Neural cell (in vitro differentiated cells): ENCODE results near the gene DNAH17. TPM values are rescaled to one million over a fixed set of nuclear protein-coding genes. Genes with fewer than 3 reads are reported as not detected.

Source experiments
- H2AFZ ChIP-seq: fragments of 200-600, 300-800 bp; sonication (generic), shearing (Covaris generic); 2 replicates; pipeline ENCODE4 v1.6.0; 2014; ENCODE audit warnings: low read depth, mild to moderate bottlenecking, antibody characterized with exemption, low read length, moderate library complexity
- H3F3A ChIP-seq: fragments of 200-600 bp; shearing (Covaris generic); 2 replicates; pipeline ENCODE4 v1.6.1; 2016; ENCODE audit warnings: mild to moderate bottlenecking, moderate library complexity, mixed read lengths, antibody characterized with exemption, low read length; ENCODE audit not compliant: insufficient read depth, poor library complexity, severe bottlenecking
- H3K27ac ChIP-seq: fragments of 200-600, 300-800 bp; sonication (generic), shearing (Covaris generic); 2 replicates; pipeline ENCODE4 v1.5.1; 2014; ENCODE audit warnings: mild to moderate bottlenecking, low read length, moderate library complexity
- H3K27me3 ChIP-seq: fragments of 300-800, 200-600 bp; sonication (generic), shearing (Covaris generic); 2 replicates; pipeline ENCODE4 v1.6.0; 2014; ENCODE audit warnings: mild to moderate bottlenecking, low read depth, low read length, moderate library complexity; ENCODE audit not compliant: insufficient read depth
- H3K36me3 ChIP-seq: fragments of 300-800, 200-600 bp; sonication (generic), shearing (Covaris generic); 2 replicates; pipeline ENCODE4 v1.5.1; 2014; ENCODE audit warnings: mild to moderate bottlenecking, antibody characterized with exemption, low read length, moderate library complexity; ENCODE audit not compliant: insufficient read depth
- H3K4me2 ChIP-seq: fragments of 300-800, 200-600 bp; sonication (generic), shearing (Covaris generic); 2 replicates; pipeline ENCODE4 v1.6.0; 2014; ENCODE audit warnings: mild to moderate bottlenecking, low read length
- H3K4me3 ChIP-seq: fragments of 300-800, 200-600 bp; sonication (generic), shearing (Covaris generic); 2 replicates; pipeline ENCODE4 v1.5.1; 2014; ENCODE audit warnings: mild to moderate bottlenecking, low read length, moderate library complexity
- H3K79me2 ChIP-seq: fragments of 200-600 bp; shearing (Covaris generic); replicated peaks from 2 replicates; pipeline ENCODE4 v1.6.0; 2014; ENCODE audit warnings: mild to moderate bottlenecking, low read length, moderate library complexity; ENCODE audit not compliant: insufficient read depth
- H3K9ac ChIP-seq: fragments of 300-800, 200-600 bp; sonication (generic), shearing (Covaris generic); 2 replicates; pipeline ENCODE4 v1.6.1; 2016; ENCODE audit warnings: mild to moderate bottlenecking, low read length, mixed read lengths
- H3K9me2 ChIP-seq: fragments of 200-600 bp; shearing (Covaris generic); 2 replicates; pipeline ENCODE4 v1.6.1; 2016; ENCODE audit warnings: mild to moderate bottlenecking, low read length, mixed read lengths; ENCODE audit not compliant: insufficient read depth
- H3K9me3 ChIP-seq: fragments of 200-600, 300-800 bp; sonication (generic), shearing (Covaris generic); 2 replicates; pipeline ENCODE4 v1.6.1; 2016; ENCODE audit warnings: mild to moderate bottlenecking, mixed run types, low read length, moderate library complexity, mixed read lengths
- H4K20me1 ChIP-seq: fragments of 200-600 bp; shearing (Covaris generic); 2 replicates; pipeline ENCODE4 v1.6.1; 2016; ENCODE audit warnings: mild to moderate bottlenecking, mixed run types; ENCODE audit not compliant: insufficient read depth
- EP300 ChIP-seq: fragments of 450-650 bp; conservative IDR thresholded peaks from 2 replicates; pipeline ENCODE4 v1.6.1; 2014; ENCODE audit warnings: antibody characterized with exemption, mild to moderate bottlenecking, moderate library complexity; ENCODE audit not compliant: poor library complexity, severe bottlenecking
- EZH2 ChIP-seq: fragments of 200-600, 300-800 bp; shearing (Covaris generic), sonication (generic); IDR thresholded peaks from 2 replicates; pipeline ENCODE4 v1.6.1; 2014; ENCODE audit warnings: antibody characterized with exemption, low read length, borderline replicate concordance, mild to moderate bottlenecking; ENCODE audit not compliant: insufficient read depth, poor library complexity, severe bottlenecking
- MXI1 ChIP-seq: fragments of 450-650 bp; conservative IDR thresholded peaks from 2 replicates; pipeline ENCODE4 v1.6.1; 2014; ENCODE audit warnings: antibody characterized with exemption, mild to moderate bottlenecking; ENCODE audit not compliant: poor library complexity, severe bottlenecking
- POLR2AphosphoS5 ChIP-seq: IDR thresholded peaks from 2 replicates; pipeline ENCODE4 v1.6.1; 2012
- RAD21 ChIP-seq: fragments of 450-650 bp; conservative IDR thresholded peaks from 2 replicates; pipeline ENCODE4 v1.6.1; 2014; ENCODE audit warnings: antibody characterized with exemption, mild to moderate bottlenecking, moderate library complexity
- SMC3 ChIP-seq: fragments of 450-650 bp; conservative IDR thresholded peaks from 2 replicates; pipeline ENCODE4 v1.6.1; 2014; ENCODE audit warnings: antibody characterized with exemption, mild to moderate bottlenecking, moderate library complexity; ENCODE audit not compliant: poor library complexity
- TAF1 ChIP-seq: IDR thresholded peaks from 2 replicates; pipeline ENCODE4 v1.6.1; 2012; ENCODE audit warnings: low read depth
- polyA plus RNA-seq: library from polyadenylated mRNA; depleted of rRNA; stranded (reverse); fragments of >200 nt; gene quantifications from 2 replicates; pipeline ENCODE4 v1.2.3, GENCODE V29; 2014
- TF ChIP-seq, protein P1 (sequence below): IDR thresholded peaks from 2 replicates; pipeline ENCODE4 v1.6.1; 2012; ENCODE audit warnings: borderline replicate concordance
- TF ChIP-seq, protein P2 (sequence below): fragments of 450-650 bp; IDR thresholded peaks from 2 replicates; pipeline ENCODE4 v1.5.1; 2014; ENCODE audit warnings: antibody characterized with exemption, mild to moderate bottlenecking, moderate library complexity; ENCODE audit not compliant: poor library complexity, severe bottlenecking

Gene DNAH17
- polyA plus RNA-seq, 1 donor from 2014 or later = not detected

DNA sequence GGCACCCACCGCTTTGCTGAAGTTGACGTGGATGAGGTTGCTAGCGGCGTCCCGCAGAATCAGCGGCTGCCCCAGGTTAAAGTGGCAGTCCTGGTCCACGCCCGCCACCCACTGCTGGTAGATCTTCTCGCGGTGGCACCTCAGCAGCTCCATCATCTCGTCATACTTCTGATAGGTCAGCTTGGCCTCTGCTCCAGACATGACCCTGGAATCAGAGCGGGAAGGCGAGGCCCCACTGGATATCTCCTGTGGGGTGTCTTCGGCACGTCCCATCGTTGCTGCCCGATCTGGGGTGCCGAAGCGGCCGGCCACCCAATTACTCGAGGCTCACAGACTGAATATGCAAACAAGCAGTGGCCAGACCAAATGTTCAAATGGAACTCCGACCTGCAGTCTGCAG is 16.5 kb downstream of the DNAH17 start:
- Histone ChIP-seq H3K9ac (no peak overlapping the region), H3K27ac (no peak overlapping the region), H3K79me2 (no peaks in the 10 kb centered on the region), H3K9me3 (no peaks in the 10 kb centered on the region), H3F3A (no peaks in the 10 kb centered on the region), H3K4me3 (no peak overlapping the region), H2AFZ (no peak overlapping the region), H3K36me3 (no peaks in the 10 kb centered on the region), H4K20me1 (no peaks in the 10 kb centered on the region), H3K4me2 (no peak overlapping the region), H3K9me2 (no peaks in the 10 kb centered on the region), H3K27me3 (no peaks in the 10 kb centered on the region)
- TF ChIP-seq MXI1 (no peak), EP300 (no peak), SMC3 (no peak), EZH2 (no peak), RAD21 (no peak), POLR2AphosphoS5 (no peak), TAF1 (no peak)
- TF ChIP-seq, protein P1, sequence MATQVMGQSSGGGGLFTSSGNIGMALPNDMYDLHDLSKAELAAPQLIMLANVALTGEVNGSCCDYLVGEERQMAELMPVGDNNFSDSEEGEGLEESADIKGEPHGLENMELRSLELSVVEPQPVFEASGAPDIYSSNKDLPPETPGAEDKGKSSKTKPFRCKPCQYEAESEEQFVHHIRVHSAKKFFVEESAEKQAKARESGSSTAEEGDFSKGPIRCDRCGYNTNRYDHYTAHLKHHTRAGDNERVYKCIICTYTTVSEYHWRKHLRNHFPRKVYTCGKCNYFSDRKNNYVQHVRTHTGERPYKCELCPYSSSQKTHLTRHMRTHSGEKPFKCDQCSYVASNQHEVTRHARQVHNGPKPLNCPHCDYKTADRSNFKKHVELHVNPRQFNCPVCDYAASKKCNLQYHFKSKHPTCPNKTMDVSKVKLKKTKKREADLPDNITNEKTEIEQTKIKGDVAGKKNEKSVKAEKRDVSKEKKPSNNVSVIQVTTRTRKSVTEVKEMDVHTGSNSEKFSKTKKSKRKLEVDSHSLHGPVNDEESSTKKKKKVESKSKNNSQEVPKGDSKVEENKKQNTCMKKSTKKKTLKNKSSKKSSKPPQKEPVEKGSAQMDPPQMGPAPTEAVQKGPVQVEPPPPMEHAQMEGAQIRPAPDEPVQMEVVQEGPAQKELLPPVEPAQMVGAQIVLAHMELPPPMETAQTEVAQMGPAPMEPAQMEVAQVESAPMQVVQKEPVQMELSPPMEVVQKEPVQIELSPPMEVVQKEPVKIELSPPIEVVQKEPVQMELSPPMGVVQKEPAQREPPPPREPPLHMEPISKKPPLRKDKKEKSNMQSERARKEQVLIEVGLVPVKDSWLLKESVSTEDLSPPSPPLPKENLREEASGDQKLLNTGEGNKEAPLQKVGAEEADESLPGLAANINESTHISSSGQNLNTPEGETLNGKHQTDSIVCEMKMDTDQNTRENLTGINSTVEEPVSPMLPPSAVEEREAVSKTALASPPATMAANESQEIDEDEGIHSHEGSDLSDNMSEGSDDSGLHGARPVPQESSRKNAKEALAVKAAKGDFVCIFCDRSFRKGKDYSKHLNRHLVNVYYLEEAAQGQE = no peak
- TF ChIP-seq, protein P2, sequence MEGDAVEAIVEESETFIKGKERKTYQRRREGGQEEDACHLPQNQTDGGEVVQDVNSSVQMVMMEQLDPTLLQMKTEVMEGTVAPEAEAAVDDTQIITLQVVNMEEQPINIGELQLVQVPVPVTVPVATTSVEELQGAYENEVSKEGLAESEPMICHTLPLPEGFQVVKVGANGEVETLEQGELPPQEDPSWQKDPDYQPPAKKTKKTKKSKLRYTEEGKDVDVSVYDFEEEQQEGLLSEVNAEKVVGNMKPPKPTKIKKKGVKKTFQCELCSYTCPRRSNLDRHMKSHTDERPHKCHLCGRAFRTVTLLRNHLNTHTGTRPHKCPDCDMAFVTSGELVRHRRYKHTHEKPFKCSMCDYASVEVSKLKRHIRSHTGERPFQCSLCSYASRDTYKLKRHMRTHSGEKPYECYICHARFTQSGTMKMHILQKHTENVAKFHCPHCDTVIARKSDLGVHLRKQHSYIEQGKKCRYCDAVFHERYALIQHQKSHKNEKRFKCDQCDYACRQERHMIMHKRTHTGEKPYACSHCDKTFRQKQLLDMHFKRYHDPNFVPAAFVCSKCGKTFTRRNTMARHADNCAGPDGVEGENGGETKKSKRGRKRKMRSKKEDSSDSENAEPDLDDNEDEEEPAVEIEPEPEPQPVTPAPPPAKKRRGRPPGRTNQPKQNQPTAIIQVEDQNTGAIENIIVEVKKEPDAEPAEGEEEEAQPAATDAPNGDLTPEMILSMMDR = no peak

DNA sequence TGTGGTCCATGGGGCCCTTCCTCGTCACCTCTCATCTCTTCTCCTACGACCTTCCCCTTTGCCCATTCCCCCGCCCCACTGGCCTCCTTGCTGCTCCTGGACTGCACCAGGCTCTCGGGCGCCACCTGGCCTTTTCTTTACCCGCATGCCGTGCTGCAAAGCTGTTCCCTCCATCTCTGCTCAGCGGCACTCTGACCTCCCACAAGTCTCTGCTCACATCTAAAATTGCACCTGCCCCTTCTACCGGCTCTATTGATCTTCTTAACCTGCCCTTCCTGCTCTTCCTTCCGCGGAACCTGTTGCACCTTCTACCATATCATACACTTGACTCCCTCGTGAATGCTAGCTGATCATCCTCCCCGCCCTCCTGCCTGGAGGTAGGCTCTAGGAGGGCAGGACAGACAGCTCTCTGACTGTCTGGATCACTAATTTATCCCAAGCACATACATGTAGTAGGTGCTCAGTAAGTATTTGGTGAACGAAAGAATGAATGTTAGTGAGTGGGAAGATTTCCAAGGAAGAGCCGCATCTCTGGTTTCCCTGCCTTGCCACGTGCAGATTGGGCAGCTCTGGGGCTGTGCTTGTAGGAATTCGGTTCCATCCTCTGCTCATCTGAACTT is 17.3 kb downstream of the DNAH17 start:
- TF ChIP-seq EZH2 = no peak
- TF ChIP-seq EP300 = no peak
- TF ChIP-seq RAD21 = no peak
- no peak for TF ChIP-seq TAF1
- TF ChIP-seq, protein P1 = no peak
- TF ChIP-seq SMC3 = no peak
- TF ChIP-seq, protein P2 = no peak
- no peak for TF ChIP-seq MXI1
- TF ChIP-seq POLR2AphosphoS5 = no peak
- H3K4me3 ChIP-seq = no peak overlapping the region
- H3K36me3 ChIP-seq = no peaks in the 10 kb centered on the region
- H3K9me3 ChIP-seq = no peaks in the 10 kb centered on the region
- no peak overlapping the region for H3K9ac ChIP-seq
- no peaks in the 10 kb centered on the region for H3F3A ChIP-seq
- H3K79me2 ChIP-seq = no peaks in the 10 kb centered on the region
- H4K20me1 ChIP-seq = no peaks in the 10 kb centered on the region
- H3K27ac ChIP-seq = no peak overlapping the region
- H2AFZ ChIP-seq = no peak overlapping the region
- no peak overlapping the region for H3K4me2 ChIP-seq
- no peaks in the 10 kb centered on the region for H3K9me2 ChIP-seq
- H3K27me3 ChIP-seq = no peaks in the 10 kb centered on the region
